OCI-LY7 (cell line): ENCODE measurements around the gene RRM1. TPM values are rescaled to one million over a fixed set of nuclear protein-coding genes. Genes with fewer than 3 reads are reported as not detected.
A peak's percentile ranks its signal among the peaks of the same experiment; 100 is the strongest.

ENCODE experiments used
- BruUV-seq: library from RNA; stranded (reverse); fragments of 400-500 nt; replicated peaks from 2 replicates; lab custom pipeline; 2021; lab: Mats Ljungman, UMichigan
- CTCF ChIA-PET: fragments of 300-600 bp; sonication (Branson Sonifier 250); formaldehyde crosslinking; loops from one replicate; lab custom pipeline; 2022; ENCODE audit warnings: antibody characterized with exemption; ENCODE audit not compliant: unreplicated experiment; lab: Charles Lee
- POLR2A ChIA-PET: fragments of 300-600 bp; sonication (Branson Sonifier 250); formaldehyde crosslinking; loops from one replicate; lab custom pipeline; 2022; ENCODE audit warnings: antibody characterized with exemption; lab: Charles Lee
- DNase-seq: peaks from one replicate; pipeline ENCODE4 v3.0.0-alpha.2; 2015; ENCODE audit warnings: low spot score
- H2AFZ ChIP-seq: fragments of 200-600 bp; sonication (generic), shearing (Covaris generic); 2 replicates; pipeline ENCODE4 v1.6.1; 2014; ENCODE audit warnings: mild to moderate bottlenecking, antibody characterized with exemption, low read length, moderate library complexity
- H3K27ac ChIP-seq: fragments of 200-600 bp; sonication (generic); 2 replicates; pipeline ENCODE4 v1.5.1; 2014; ENCODE audit warnings: mixed run types, low read depth, mild to moderate bottlenecking, moderate library complexity, low read length, inconsistent platforms; ENCODE audit not compliant: poor library complexity, severe bottlenecking
- H3K36me3 ChIP-seq: fragments of 200-600 bp; sonication (generic); 2 replicates; pipeline ENCODE4 v1.6.1; 2014; ENCODE audit warnings: mild to moderate bottlenecking, antibody characterized with exemption, low read length, moderate library complexity, mixed read lengths; ENCODE audit not compliant: insufficient read depth
- H3K4me1 ChIP-seq: fragments of 200-600 bp; sonication (generic); 2 replicates; pipeline ENCODE4 v1.5.1; 2014; ENCODE audit warnings: mild to moderate bottlenecking, low read length; ENCODE audit not compliant: insufficient read depth, poor library complexity, severe bottlenecking
- H3K4me2 ChIP-seq: fragments of 200-600 bp; sonication (generic); 2 replicates; pipeline ENCODE4 v1.6.1; 2014; ENCODE audit warnings: mild to moderate bottlenecking, low read length
- H3K4me3 ChIP-seq: fragments of 200-600 bp; sonication (generic); 2 replicates; pipeline ENCODE4 v1.5.1; 2014; ENCODE audit warnings: mild to moderate bottlenecking, low read depth, low read length; ENCODE audit not compliant: poor library complexity, severe bottlenecking
- H3K79me2 ChIP-seq: fragments of 200-600 bp; sonication (generic); 2 replicates; pipeline ENCODE4 v1.6.1; 2016; ENCODE audit warnings: low read depth, mild to moderate bottlenecking, low read length, moderate library complexity, mixed read lengths; ENCODE audit not compliant: insufficient read depth
- H3K9me2 ChIP-seq: fragments of 200-600 bp; sonication (generic); 2 replicates; pipeline ENCODE4 v1.6.1; 2016; ENCODE audit warnings: mild to moderate bottlenecking, low read length, mixed read lengths; ENCODE audit not compliant: insufficient read depth
- H3K9me3 ChIP-seq: fragments of 200-600 bp; sonication (generic); 2 replicates; pipeline ENCODE4 v1.6.1; 2014; ENCODE audit warnings: mild to moderate bottlenecking, mixed run types, low read length, mixed read lengths
- H4K20me1 ChIP-seq: fragments of 200-600 bp; sonication (generic); 2 replicates; pipeline ENCODE4 v1.6.1; 2014; ENCODE audit warnings: mild to moderate bottlenecking, antibody characterized with exemption, low read length, moderate library complexity, mixed read lengths; ENCODE audit not compliant: insufficient read depth
- EZH2phosphoT487 ChIP-seq: fragments of 200-600 bp; sonication (generic); IDR thresholded peaks from 2 replicates; pipeline ENCODE4 v1.6.1; 2018; ENCODE audit warnings: low read depth, borderline replicate concordance, mild to moderate bottlenecking, mixed run types, antibody characterized with exemption, low read length, moderate library complexity, mixed read lengths
- intact Hi-C: fragments of 100-400 bp; cut with micrococcal nuclease; formaldehyde crosslinking; loops from one replicate; pipeline ENCODE4 v1.10.0; 2022; ENCODE audit not compliant: unreplicated experiment
- total RNA-seq, 2 experiments: library from RNA; depleted of rRNA in 1 of 2; stranded (reverse); fragments of >200 nt in 1 of 2; shearing (Covaris generic) in 1 of 2; gene quantifications; 2 replicates each; pipeline ENCODE4 v1.2.3, GENCODE V29; 2014 to 2022
- TF ChIP-seq, protein P1 (sequence below): fragments of 200-600 bp; sonication (generic); conservative IDR thresholded peaks from 2 replicates; pipeline ENCODE4 v1.5.1; 2014; ENCODE audit warnings: mild to moderate bottlenecking, antibody characterized with exemption, low read length, moderate library complexity, mixed read lengths

Gene RRM1
- total RNA-seq, 2 experiments from 2014 or later, result 123 to 162 TPM

DNA sequence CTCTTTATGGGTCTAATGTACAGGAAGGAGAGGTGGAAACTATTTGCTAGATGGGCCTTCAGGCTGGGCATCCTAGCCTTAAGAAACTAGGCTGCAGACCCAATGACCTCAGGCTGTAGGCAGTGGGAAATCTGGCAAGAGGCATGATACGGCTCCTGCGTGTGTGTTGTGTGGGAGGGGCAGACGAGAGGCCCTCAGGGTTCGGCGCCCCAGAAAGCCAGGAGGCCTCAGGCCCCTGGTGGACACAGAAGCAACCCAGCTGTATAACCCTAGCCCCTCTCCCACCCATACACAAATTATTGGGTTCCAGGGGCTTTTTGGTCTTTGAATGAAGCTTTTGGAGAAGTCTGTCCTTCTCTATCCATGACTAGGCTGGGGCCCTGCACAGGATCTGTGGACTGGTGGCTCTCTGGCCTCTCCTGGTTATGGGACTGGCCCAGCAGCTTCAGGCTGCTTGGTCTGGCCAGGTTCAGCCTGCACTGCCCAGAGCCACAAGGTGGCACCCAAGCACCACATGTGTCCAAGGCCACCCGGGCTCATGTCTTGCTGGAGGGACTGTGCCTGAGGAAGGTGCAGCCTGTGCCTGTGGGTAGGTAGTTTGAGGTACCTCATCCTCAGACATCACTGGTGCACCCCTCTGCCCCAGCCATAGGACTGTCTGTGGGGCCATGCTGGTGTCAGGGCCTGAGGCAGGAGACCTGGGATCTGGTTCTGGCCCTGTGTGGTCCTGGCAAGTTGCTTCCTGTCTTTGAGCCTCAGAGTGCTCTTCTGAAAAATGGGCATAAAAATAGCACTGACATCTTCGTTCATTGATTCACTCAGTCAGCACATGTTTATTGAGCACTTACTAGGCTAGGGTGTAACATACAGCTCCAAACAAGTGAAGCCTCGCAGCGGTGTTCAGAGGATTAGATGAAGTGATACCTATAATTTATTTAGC is 87.5 kb downstream of the RRM1 start:
- TF ChIP-seq, protein P1, sequence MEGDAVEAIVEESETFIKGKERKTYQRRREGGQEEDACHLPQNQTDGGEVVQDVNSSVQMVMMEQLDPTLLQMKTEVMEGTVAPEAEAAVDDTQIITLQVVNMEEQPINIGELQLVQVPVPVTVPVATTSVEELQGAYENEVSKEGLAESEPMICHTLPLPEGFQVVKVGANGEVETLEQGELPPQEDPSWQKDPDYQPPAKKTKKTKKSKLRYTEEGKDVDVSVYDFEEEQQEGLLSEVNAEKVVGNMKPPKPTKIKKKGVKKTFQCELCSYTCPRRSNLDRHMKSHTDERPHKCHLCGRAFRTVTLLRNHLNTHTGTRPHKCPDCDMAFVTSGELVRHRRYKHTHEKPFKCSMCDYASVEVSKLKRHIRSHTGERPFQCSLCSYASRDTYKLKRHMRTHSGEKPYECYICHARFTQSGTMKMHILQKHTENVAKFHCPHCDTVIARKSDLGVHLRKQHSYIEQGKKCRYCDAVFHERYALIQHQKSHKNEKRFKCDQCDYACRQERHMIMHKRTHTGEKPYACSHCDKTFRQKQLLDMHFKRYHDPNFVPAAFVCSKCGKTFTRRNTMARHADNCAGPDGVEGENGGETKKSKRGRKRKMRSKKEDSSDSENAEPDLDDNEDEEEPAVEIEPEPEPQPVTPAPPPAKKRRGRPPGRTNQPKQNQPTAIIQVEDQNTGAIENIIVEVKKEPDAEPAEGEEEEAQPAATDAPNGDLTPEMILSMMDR, result peak; percentile 83
- no peak for TF ChIP-seq EZH2phosphoT487
- CTCF ChIA-PET, result no interaction called here
- H2AFZ ChIP-seq, result peak overlapping the region; percentile 28; the same call in 1 of the 2 replicates
- no peaks in the 10 kb centered on the region for H3K9me2 ChIP-seq
- H4K20me1 ChIP-seq, result no peaks in the 10 kb centered on the region
- DNase-seq, result peak; percentile 66
- no peak overlapping the region for H3K4me2 ChIP-seq
- H3K4me3 ChIP-seq, result no peak overlapping the region
- H3K9me3 ChIP-seq, result no peaks in the 10 kb centered on the region
- no TSS peak for BruUV-seq
- intact Hi-C loops, result no loop called here
- no peaks in the 10 kb centered on the region for H3K36me3 ChIP-seq
- H3K4me1 ChIP-seq, result no peaks in the 10 kb centered on the region
- no peak overlapping the region for H3K27ac ChIP-seq
- H3K79me2 ChIP-seq, result no peaks in the 10 kb centered on the region
- POLR2A ChIA-PET, result interaction anchor here (0.5 kb wide), 1 partner anchor 244 kb away, joined by 3 read pairs; no protein-coding TSS in a partner anchor

DNA sequence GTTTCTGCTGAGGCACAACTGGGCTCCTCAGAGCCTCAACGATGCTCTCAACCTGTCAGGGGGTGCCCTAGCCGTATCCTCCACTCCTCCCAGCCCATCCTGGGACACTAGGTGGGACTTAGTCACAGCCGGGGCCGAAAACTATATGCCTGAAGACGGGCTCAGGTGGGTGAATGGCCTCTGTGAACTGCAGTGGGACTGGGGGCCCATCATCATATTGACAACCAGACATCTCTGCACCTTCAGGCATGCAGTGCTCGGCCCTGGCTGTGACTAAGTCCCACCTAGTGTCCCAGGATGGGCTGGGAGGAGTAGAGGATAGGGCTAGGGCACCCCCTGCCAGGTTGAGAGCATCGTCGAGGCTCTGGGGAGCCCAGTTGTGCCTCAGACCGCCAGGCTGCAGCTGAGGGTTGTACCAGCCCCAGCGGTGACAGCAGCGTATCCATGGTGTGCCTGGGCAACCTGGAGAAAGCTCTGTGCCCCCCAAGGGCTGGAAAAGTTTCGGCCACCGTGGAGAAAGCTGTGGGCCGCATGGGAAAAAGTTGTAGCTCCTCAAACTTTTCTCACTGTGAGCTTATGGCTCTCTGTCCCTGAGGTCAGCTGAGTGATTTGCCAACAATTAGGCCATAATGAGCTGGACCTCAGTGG is 88.9 kb downstream of the RRM1 start:
- intact Hi-C loops, result no loop called here
- no TSS peak for BruUV-seq

More for the DNA sequence above, 88.9 kb downstream of the RRM1 start:
- H3K4me3 ChIP-seq, result no peak overlapping the region
- H3K36me3 ChIP-seq, result no peaks in the 10 kb centered on the region
- no peaks in the 10 kb centered on the region for H3K4me1 ChIP-seq
- H3K9me2 ChIP-seq, result no peaks in the 10 kb centered on the region
- no peaks in the 10 kb centered on the region for H3K79me2 ChIP-seq
- CTCF ChIA-PET, result no interaction called here
- no peak overlapping the region for H3K27ac ChIP-seq
- no peaks in the 10 kb centered on the region for H3K9me3 ChIP-seq
- TF ChIP-seq, protein P1, result no peak
- no peak for TF ChIP-seq EZH2phosphoT487
- DNase-seq, result no peak
- no peaks in the 10 kb centered on the region for H4K20me1 ChIP-seq
- no peak overlapping the region for H2AFZ ChIP-seq
- POLR2A ChIA-PET, result no interaction called here
- no peak overlapping the region for H3K4me2 ChIP-seq
